GM11168 (cell line): ENCODE results near the gene RBM14.
"Not testable (repeated sequence)": the region's sequence is repeated elsewhere in the genome, so short reads cannot be mapped to it uniquely, and the experiment has no call there.

Experiments
- in situ Hi-C: fragments of 300-500 bp; cut with MboI; formaldehyde crosslinking; loops from one replicate; pipeline ENCODE4 v1.12.0; 2022; ENCODE audit warnings: low sequenced_read_pairs; ENCODE audit not compliant: unreplicated experiment

Gene RBM14, protein sequence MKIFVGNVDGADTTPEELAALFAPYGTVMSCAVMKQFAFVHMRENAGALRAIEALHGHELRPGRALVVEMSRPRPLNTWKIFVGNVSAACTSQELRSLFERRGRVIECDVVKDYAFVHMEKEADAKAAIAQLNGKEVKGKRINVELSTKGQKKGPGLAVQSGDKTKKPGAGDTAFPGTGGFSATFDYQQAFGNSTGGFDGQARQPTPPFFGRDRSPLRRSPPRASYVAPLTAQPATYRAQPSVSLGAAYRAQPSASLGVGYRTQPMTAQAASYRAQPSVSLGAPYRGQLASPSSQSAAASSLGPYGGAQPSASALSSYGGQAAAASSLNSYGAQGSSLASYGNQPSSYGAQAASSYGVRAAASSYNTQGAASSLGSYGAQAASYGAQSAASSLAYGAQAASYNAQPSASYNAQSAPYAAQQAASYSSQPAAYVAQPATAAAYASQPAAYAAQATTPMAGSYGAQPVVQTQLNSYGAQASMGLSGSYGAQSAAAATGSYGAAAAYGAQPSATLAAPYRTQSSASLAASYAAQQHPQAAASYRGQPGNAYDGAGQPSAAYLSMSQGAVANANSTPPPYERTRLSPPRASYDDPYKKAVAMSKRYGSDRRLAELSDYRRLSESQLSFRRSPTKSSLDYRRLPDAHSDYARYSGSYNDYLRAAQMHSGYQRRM

DNA sequence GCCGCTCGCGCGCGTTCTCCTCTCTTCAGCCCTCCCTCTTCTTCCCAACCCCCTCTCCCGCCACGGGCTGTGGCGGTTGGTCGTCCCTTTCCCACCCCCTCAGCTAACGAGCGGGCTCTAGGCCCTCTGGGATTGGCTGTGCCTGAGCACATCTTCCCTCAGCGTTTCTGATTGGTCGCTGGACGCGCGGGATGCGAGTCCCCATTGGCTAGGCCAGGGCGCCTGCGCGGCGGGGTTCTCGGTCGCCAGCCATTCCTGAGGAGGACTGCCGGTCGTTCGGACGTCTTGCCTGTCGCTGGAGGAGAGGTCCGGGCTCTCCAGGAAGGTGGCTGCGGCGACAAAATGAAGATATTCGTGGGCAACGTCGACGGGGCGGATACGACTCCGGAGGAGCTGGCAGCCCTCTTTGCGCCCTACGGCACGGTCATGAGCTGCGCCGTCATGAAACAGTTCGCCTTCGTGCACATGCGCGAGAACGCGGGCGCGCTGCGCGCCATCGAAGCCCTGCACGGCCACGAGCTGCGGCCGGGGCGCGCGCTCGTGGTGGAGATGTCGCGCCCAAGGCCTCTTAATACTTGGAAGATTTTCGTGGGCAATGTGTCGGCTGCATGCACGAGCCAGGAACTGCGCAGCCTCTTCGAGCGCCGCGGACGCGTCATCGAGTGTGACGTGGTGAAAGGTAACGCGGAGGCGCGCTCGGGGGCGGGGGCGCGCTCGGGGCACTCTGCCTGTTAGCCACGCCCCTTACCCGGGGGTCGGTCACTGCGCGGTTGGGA lies at the start of gene RBM14:
Gene RBM14 (plus strand): TSS at position 252 of the 776 bp plus-strand sequence. CDS start 91 bp downstream, at position 343.
- in situ Hi-C loops, result no loop called here

DNA sequence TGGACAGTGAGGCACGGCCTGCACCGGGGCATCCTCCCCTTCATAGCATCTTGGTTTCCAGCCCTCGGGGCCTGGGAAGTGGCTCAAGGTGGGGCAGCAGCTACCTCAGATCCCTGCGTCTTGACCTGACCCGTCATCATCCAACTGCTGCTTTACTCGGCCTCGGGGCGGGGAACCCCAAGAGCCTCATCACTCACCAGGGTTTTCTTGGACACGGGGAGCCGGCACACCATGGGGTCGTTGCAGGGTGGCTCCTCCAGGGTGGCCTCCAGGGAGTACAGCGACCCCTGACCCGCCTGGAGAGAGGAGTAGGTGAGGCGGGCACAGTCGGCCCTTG lies 48.7 kb upstream of the RBM14 start:
- in situ Hi-C loops, result no loop called here

DNA sequence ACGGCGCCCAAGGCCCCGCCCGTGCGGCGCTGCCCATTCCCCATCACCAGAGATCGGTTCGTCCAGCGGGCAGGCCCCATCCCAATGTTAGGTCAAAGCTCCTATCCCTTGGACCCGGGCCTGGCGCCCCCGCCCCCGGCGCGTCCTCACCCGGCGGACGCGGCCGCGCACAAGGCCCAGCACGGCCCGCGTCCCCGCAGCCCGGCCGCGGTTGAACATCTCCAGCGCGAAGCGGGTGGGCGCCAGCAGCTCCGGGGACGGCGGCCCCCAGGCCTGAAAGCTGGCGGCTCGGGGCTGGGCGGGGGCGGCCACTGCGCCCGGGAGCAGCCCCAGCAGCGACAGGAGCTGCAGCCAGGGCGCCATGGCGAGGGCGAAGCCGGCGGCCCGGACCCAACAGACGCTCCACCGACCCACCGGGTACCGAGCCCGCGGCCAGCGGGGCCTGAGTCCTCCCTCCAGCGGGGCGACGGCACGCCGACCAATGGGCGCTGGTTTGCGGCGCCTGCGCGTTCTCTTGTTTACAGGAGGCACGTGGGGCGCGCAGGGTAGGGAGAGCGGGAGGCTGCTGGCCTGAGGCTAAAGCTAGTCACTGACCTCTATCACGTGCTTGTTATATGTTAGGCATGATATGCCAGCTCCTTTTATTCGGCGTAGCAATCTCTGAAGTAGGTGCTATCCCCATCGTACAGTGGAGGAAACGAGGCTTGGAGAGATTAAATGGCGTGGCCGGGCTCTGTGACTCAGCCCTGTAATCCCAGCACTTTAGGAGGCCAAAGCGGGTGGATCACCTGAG lies 48.1 kb upstream of the RBM14 start, which contains the start of gene CTSF:
Gene CTSF (minus strand): TSS at position 483 of the 793 bp plus-strand sequence. CDS start 120 bp downstream, at position 363.
- in situ Hi-C loops, result no loop called here

DNA sequence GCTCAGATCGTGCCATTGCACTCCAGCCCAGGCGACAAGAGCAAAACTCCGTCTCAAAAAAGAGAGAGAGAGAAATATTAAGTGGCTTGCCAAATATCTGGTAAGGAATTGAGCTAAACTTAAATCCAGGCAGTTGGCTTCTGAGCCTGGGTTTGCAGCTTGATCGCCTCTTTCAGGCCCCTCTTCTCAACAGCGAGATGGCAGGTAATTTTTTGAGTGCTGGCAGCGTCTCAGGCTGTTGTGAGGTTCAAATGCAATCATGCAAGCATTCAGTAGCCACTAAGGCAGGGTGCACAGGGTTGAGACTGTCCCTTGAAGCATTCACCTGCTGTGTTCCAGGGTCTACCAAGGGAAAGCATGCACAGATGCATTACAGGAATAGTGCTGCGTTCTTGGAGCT lies 47.4 kb upstream of the RBM14 start:
- in situ Hi-C loops, result no loop called here

DNA sequence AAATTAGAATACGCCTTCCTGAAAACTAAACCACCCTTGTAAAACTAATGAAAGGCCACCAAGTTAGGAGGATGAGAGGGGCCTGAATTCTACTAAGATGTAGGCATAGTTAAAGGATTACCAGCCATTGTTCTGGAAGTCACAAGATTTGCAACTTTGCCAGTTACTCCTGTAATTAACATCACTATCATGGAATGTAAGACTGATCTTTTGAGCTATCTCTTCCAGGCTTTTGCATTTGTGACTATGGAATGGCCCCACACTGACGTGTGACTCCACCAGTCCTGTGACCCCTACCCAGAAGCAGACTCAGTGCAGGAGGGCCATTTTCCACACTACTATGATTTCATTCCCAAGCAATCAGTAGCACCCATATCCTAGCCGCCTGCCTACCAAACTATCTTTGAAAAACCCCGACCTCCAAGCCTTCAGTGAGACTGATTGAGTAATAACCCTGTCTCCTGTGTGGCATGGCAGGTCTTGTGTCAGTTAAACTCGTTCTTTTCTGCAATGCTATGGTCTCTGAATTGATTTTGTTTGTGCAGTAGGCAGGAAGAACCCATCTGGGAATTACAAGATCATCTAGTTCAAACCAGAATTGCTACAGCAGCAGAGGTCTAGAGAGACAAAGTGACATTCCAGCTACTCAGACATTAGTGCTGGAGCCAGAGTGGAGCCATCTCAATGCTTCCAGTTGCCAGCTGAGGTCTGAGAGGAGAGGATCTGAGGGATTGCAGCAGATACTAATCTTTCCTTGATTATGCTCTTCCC lies 46.2 kb upstream of the RBM14 start:
- in situ Hi-C loops, result loop anchor here (10.0 kb wide), 1 partner anchor 265 kb away; no protein-coding TSS in a partner anchor

DNA sequence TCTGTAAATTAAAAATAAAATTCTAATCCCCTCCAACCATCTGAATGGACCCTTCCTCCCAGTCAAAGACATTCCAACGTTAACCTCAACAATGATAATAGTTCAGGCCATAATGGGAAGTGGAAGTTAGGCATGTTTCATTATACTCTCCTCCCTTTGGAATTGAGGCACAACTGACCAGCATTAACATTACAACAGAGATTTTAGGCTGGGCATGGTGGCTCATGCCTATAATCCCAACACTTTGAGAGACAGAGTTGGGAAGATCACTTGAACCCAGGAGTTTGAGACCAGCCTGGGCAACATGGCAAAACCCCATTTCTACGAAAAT lies 45.6 kb upstream of the RBM14 start:
- in situ Hi-C loops, result loop anchor here (10.0 kb wide), 1 partner anchor 264 kb away; no protein-coding TSS in a partner anchor

DNA sequence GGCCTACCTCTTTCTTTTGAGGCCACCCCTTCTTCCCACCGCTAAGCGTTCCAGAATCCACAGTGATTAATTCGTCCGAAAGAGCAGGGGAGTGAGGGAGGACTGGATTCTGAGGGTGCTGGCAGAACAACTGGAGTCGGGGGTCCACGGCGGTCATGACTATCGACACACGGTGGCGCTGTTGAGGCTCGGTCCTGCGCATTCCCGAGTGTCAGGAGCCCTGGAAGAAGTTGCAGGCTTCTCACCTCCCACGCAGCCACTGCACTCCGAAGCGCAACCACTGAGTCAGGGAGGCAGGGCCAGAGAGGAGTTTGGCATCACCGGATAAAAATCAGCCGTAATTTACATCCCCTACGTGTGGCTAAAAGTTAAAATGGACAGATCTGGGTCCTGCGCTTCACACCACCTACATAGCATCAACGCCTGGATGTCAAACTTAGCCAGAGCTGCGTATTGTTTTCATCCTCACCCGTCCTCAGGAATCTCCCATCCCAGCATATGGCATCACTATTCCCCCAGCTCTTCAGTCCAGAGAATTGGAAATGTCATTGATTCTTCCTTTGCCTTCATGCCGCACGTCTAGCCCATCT lies 37.3 kb upstream of the RBM14 start:
- in situ Hi-C loops, result loop anchor here (10.0 kb wide), 1 partner anchor 256 kb away; no protein-coding TSS in a partner anchor

DNA sequence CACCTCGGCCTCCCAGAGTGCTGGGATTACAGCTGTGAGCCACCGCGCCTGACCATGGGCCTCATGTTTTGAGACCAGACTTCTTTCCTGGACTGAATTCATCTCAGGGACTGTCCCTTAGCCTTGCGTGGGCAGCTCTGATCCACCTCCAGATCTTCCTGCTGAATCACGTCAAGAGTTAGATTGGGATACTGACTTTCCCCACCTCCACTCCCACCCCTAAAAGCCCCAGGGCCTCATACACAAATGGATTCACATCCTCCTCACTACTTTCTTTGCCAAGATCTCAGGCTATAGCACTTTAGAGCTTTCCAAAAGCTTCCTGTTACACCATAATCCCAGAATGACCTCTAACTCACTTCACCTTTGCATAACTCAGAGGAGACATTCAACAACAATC lies 35.6 kb upstream of the RBM14 start:
- in situ Hi-C loops, result loop anchor here (5.0 kb wide), 1 partner anchor 91 kb away; no protein-coding TSS in a partner anchor

DNA sequence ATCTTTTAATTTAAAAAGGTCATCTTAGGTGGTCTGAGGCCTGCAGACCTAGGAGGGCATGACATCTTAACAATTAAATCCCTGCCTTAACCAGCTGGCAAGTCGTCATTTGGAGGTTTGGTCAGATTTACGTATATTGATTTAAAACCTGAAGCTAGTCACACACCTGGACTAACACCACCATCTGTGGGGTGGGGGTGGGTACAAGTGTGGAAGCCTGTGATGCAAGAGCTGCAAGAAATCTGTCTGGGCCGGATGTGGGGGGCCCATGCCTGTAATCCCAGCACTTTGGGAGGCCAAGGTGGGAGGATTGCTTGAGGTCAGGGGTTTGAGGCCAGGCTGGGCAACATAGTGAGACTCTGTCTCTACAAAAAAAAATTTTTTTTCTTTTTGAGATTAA lies 35.2 kb upstream of the RBM14 start:
- in situ Hi-C loops, result loop anchor here (5.0 kb wide), 1 partner anchor 91 kb away; no protein-coding TSS in a partner anchor

DNA sequence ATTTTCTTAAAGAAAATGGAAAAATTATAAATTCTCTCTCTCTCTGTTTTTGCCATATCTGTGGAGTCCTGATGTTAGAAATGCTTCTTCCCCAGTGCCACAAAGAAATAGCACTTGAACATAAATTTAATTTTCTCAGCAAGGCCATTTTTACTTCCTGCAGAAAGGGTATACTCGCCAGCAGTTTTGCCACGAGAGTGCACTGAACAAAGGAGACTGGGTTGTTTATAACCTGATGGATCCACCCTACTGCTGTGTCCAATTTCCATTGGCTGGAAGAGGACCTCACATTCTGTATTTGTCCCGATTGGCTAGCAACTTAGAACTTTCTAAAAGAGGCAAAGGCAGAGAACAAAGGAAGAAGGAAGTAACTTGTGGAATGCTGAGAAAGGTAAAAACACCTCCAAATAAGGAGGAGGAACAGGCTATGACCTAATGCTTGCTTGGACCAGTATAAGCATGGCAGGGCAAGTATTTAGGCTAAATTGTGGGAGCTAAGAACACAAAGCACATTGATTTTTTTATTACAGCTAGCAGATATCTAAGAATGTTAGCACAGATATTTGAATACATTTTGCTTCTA lies 33.8 kb upstream of the RBM14 start:
- in situ Hi-C loops, result loop anchor here (5.0 kb wide), 1 partner anchor 90 kb away; no protein-coding TSS in a partner anchor

DNA sequence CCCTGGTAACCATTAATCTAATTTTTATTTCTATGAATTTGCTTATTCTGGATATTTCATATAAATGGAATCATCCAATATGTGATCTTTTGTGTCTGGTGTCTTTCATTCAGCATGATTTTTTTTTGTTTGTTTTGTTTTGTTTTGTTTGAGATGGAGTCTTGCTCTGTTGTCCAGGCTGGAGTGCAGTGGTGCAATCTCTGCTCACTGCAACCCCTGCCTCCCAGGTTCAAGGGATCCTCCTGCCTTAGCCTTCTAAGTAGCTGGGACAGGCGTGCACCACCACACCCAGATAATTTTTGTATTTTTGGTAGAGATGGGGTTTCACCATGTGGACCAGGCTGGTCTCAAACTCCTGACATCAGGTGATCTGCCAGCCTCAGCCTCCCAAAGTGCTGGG lies 31.0 kb upstream of the RBM14 start:
- in situ Hi-C loops, result not testable (repeated sequence)

DNA sequence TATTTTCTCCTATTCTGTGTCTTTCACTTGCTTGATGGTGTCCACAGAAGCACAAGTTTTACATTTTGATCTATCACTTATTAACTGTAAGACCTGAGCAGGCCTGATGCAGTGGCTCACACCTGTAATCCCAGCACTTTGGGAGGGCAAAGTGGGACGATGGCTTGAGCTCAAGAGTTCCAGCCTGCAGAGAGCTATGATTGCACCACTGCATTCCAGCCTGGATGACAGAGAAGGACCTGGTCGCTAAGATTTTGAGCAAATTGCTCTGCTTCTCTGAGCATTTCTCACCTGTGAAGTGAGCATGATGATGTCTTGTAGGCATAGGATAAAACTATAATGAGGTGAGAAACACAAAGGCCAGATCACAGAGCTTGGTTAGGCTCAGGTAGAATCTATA lies 30.3 kb upstream of the RBM14 start:
- in situ Hi-C loops, result no loop called here

DNA sequence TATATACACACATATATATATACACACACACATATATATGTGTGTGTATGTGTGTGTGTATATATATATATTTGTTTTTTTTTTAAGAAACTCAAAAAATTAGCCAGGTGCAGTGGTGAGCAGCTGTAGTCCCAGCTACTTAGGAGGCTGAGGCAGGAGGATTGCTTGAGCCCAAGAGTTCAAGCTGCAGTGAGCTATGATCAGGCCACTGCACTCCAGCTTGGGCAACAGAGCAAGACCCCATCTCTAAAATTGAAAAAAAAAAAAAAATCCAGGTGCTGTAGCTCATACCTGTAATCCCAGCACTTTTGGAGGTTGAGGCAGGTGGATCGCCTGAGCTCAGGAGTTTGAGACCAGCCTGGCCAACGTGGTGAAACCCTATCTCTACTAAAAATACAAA lies 27.1 kb upstream of the RBM14 start:
- in situ Hi-C loops, result not testable (repeated sequence)

DNA sequence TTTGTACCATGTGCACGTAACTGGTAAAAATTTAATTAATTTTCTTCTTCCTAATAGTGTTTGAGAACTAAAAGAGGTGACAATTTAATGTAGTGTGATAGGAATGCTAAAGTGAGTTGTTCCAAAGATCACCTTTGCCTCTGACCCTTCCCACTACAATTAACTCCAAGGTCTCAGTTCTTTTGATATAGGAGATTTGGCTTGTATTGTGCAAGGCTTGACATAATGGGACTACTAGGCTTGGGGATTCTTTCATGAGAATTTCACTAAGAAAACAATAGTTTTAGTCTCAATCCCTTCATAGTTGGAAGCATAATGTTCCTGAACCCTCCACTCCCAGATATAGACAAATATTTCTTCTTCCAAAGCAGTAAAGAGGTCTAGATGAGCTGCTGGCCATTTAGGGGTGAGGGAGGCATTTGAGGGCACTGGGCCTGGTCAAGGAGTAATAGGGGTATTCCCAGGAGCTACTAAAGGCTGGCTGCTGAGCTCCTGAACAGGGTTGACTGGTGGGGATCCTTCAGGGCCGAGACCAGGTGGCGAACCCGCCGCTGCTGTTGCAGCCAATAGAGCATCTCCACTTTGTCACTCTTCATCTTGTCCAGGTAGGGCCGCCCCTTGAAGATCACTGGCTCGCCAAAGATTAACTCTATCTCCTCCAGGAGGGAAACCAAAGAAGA lies 26.3 kb upstream of the RBM14 start:
- in situ Hi-C loops, result no loop called here

DNA sequence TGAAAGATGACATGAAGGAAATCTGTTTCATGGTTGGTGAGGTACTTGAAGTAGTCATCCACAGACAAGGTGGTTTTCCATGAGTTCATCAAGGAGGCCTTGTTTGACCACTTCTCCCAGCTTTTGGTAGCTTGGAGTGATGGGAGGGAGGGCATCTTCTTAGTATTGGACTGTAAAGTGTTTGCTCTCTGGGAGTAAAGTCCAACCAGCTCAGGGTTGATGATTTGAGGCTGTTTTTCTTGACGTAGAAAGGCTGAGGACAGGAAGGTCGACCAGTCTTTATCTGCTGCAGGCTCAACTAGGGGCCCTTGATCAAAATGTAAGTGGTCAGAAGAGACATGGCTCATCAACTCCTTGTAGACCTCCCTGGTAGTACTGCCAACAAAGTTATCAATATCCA lies 25.3 kb upstream of the RBM14 start:
- in situ Hi-C loops, result no loop called here

DNA sequence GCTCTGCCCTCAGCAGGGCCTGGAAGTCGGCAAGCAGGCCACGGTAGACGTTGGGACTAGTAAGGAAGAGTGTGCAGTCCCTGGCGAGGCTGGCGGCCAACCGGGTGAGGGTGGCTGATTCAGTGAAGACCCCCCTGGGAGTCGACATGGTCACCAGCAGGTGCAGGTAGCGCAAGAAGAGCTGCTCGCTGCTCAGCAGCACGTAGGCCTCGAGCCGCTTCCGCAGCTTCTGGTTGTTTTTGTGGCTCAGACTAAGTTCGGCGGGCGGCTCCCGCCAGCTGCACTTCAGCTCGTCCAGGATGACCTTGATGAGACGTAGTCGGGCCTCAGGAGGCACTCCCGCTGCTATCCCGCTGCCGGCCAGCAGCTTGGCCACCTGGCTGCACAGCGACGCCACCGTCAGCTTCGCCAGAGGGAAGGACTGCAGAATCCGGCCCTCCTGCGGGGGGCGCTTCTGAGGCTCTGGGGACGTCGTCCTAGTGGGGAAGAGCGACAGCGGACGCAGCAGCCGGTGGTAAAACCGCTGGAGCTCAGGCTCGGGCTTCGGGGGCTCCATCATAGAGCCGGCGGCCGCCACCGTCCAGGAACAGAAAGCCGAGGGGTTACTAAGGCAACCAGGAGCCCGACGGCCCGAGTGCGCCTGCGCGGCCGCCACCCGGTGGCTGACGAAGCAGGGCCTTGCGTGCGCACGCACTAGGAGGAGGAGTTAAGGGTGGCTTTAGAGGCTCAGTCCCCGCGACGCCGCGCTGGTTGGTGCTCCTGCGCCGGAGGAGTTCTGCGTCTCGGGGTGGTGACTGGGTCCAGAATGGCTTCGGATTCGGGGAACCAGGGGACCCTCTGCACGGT lies 23.8 kb upstream of the RBM14 start, which contains the start of the genes CCDC87 and CCS:
Gene CCDC87 (minus strand): TSS at position 607 of the 846 bp plus-strand sequence. CDS start 48 bp downstream, at position 559.
Gene CCS (plus strand): TSS at position 729 of the 846 bp plus-strand sequence. CDS start 77 bp downstream, at position 806.
- in situ Hi-C loops, result no loop called here

DNA sequence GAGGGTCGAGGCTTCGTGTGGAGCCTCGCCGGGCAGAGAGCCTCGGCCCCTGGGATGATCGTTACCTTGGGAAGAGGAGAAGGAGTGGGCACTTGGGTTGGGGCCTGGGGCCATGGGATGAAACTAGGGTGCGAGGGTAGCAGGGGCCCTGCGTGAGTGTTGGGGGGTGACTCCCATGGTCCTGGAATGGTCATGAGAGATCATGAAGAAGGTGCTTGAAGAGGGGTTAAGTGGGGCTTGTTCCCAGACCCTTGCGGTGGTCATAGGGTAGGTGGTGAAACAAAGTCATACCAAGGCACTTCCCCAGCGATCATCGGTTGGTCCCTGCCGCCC lies 23.2 kb upstream of the RBM14 start:
- in situ Hi-C loops, result no loop called here
